K562 (cell line): ENCODE data around the gene SHLD1. TPM values are rescaled to one million over a fixed set of nuclear protein-coding genes. Genes with fewer than 3 reads are reported as not detected.

ENCODE experiments used
- CBFA2T2 ChIP-seq: fragments of 450-650 bp; conservative IDR thresholded peaks from 2 replicates; pipeline ENCODE4 v1.6.1; 2017; ENCODE audit warnings: mild to moderate bottlenecking
- CBX3 ChIP-seq, 2 experiments: IDR thresholded peaks; 1 replicate in 1 of 2; 2 replicates in 1 of 2; pipeline ENCODE4 v1.6.1; 2012; ENCODE audit warnings: inconsistent platforms in 2 of 2, low read length in 2 of 2, borderline replicate concordance in 1 of 2, control low read depth in 1 of 2
- CTBP1 ChIP-seq: fragments of 450-650 bp; IDR thresholded peaks from 2 replicates; pipeline ENCODE4 v1.6.1; 2016; ENCODE audit warnings: borderline replicate concordance
- EP400 ChIP-seq: fragments of 450-650 bp; IDR thresholded peaks from 2 replicates; pipeline ENCODE4 v1.6.1; 2017; ENCODE audit warnings: antibody characterized with exemption, mild to moderate bottlenecking, moderate library complexity
- HSF4 ChIP-seq: fragments of 250-450 bp; sonication (Bioruptor Pico); IDR thresholded peaks from 2 replicates; pipeline ENCODE4 v2.1.2; 2022; ENCODE audit warnings: mild to moderate bottlenecking, moderate library complexity, borderline replicate concordance
- NCOA4 ChIP-seq: fragments of 450-650 bp; IDR thresholded peaks from 2 replicates; pipeline ENCODE4 v1.6.1; 2018; ENCODE audit warnings: mild to moderate bottlenecking; ENCODE audit not compliant: partially characterized antibody
- PRMT5 ChIP-seq: sonication (generic); formaldehyde crosslinking; IDR thresholded peaks from 2 replicates; pipeline ENCODE4 v1.5.0; 2020; ENCODE audit warnings: missing genetic modification reagents
- PURB ChIP-seq: sonication (generic); formaldehyde crosslinking; IDR thresholded peaks from 2 replicates; pipeline ENCODE4 v1.9.0; 2021; ENCODE audit warnings: low read depth, mild to moderate bottlenecking, missing genetic modification reagents
- RNF2 ChIP-seq: sonication (generic); IDR thresholded peaks from 2 replicates; pipeline ENCODE4 v1.6.1; 2016
- ZBED1 ChIP-seq: IDR thresholded peaks from 2 replicates; pipeline ENCODE4 v1.6.1; 2014
- ZNF165 ChIP-seq: fragments of 250-450 bp; sonication (Bioruptor Pico); IDR thresholded peaks from 2 replicates; pipeline ENCODE4 v1.4.0; 2020; ENCODE audit warnings: borderline replicate concordance
- ZNF175 ChIP-seq: fragments of 200-800 bp; sonication (Bioruptor generic); IDR thresholded peaks from 2 replicates; pipeline ENCODE4 v1.6.1; 2016; ENCODE audit warnings: low read depth, mild to moderate bottlenecking, missing genetic modification characterization, missing compliant biosample characterization
- ZNF197 ChIP-seq: fragments of 200-800 bp; sonication (Bioruptor generic); IDR thresholded peaks from 2 replicates; pipeline ENCODE4 v1.6.1; 2016; ENCODE audit warnings: low read depth, missing genetic modification characterization, missing compliant biosample characterization
- ZNF311 ChIP-seq: fragments of 250-450 bp; sonication (Bioruptor Pico); IDR thresholded peaks from 2 replicates; pipeline ENCODE4 v1.4.0; 2020; ENCODE audit warnings: mild to moderate bottlenecking, moderate library complexity
- polyA plus RNA-seq, 8 experiments: library from polyadenylated mRNA; depleted of rRNA in 4 of 8; stranded (reverse) in 5 of 8; unstranded in 3 of 8; fragments of >200 nt; fragmentation: Nextera tagmentation in 2 of 8; fragmentation: Illumina TruSeq in 1 of 8; extraction: Ambion mirVana in 2 of 8; extraction: Trizol in 1 of 8; gene quantifications; 2 replicates each; pipeline versions ENCODE4 v1.2.1 to v1.2.3, GENCODE V29; 2011 to 2014; ENCODE audit warnings: inconsistent platforms in 1 of 8, missing spikeins in 1 of 8
- total RNA-seq, 7 experiments: library from RNA; depleted of rRNA in 6 of 7; stranded (reverse); fragments of >200 nt in 6 of 7; fragmentation: Illumina TruSeq in 2 of 7; extraction: Trizol in 2 of 7; gene quantifications; 2 replicates each; pipeline versions ENCODE4 v1.2.1 to v1.2.3, GENCODE V29; 2011 to 2021; ENCODE audit warnings: low replicate concordance in 1 of 7
- TF ChIP-seq, protein P1 (sequence below): sonication (generic); formaldehyde crosslinking; IDR thresholded peaks from 2 replicates; pipeline ENCODE4 v1.8.0; 2023; ENCODE audit warnings: mild to moderate bottlenecking, missing genetic modification reagents
- TF ChIP-seq, protein P2 (sequence below): fragments of 450-650 bp; IDR thresholded peaks from 2 replicates; pipeline ENCODE4 v1.6.1; 2017; ENCODE audit warnings: antibody characterized with exemption
- TF ChIP-seq, protein P3 (sequence below): fragments of 200-400 bp; formaldehyde crosslinking; IDR thresholded peaks from 2 replicates; pipeline ENCODE4 v1.6.1; 2017; ENCODE audit warnings: mild to moderate bottlenecking, low read depth, low read length, moderate library complexity
- TF ChIP-seq, protein P4 (sequence below): IDR thresholded peaks from 2 replicates; pipeline ENCODE4 v1.6.1; 2014; ENCODE audit warnings: antibody characterized with exemption

SHLD1 gene
- total and polyA plus RNA-seq, 9 of the 15 experiments (the other 6 are each of a cell fraction or from before 2014, with no cell fraction given): 3.7 to 21.6 (median 8.2) TPM

DNA sequence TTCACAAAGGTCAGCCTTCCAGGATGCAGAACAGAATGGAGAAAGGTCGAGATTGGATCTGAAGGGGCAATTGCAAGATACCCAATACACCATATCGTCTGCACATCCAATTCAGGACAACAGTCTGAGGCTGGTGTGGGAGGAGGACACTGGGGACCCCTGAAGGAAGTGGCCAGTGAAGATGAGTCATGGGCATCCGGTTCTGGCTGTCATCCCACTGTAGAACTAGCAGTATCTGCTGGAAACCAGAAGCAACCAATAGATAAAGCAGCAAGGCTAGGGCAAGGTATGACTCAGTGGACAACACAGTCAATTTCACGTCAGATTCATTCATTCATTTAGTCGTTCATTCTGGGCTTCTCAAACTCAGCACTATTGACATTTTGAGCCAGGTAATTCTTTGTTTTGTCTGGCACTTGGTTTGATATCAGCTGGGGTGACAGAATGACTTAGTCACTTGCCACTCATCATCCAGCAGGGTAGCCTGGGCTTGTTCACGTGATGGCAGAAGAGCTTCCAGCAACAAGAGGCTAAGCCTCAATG, 30.3 kb upstream of the SHLD1 start (continued):
- TF ChIP-seq, protein P1, sequence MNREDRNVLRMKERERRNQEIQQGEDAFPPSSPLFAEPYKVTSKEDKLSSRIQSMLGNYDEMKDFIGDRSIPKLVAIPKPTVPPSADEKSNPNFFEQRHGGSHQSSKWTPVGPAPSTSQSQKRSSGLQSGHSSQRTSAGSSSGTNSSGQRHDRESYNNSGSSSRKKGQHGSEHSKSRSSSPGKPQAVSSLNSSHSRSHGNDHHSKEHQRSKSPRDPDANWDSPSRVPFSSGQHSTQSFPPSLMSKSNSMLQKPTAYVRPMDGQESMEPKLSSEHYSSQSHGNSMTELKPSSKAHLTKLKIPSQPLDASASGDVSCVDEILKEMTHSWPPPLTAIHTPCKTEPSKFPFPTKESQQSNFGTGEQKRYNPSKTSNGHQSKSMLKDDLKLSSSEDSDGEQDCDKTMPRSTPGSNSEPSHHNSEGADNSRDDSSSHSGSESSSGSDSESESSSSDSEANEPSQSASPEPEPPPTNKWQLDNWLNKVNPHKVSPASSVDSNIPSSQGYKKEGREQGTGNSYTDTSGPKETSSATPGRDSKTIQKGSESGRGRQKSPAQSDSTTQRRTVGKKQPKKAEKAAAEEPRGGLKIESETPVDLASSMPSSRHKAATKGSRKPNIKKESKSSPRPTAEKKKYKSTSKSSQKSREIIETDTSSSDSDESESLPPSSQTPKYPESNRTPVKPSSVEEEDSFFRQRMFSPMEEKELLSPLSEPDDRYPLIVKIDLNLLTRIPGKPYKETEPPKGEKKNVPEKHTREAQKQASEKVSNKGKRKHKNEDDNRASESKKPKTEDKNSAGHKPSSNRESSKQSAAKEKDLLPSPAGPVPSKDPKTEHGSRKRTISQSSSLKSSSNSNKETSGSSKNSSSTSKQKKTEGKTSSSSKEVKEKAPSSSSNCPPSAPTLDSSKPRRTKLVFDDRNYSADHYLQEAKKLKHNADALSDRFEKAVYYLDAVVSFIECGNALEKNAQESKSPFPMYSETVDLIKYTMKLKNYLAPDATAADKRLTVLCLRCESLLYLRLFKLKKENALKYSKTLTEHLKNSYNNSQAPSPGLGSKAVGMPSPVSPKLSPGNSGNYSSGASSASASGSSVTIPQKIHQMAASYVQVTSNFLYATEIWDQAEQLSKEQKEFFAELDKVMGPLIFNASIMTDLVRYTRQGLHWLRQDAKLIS (CRISPR knock-in tag): 0 out of 2 replicates have a peak, but pooled peaks have one; percentile 26
- TF ChIP-seq ZNF197 (CRISPR knock-in tag) (no peak), HSF4 (CRISPR knock-in tag) (no peak), EP400 (peak; percentile 49), PRMT5 (CRISPR knock-in tag) (no peak), NCOA4 (no peak), CBFA2T2 (peak; percentile 85), PURB (CRISPR knock-in tag) (no peak), RNF2 (peak; percentile 78), ZBED1 (no peak), CBX3 (IDR thresholded peaks at IDR 0.05; ENCODE audit: borderline replicate concordance in 1 of 2, low read length in 2 of 2) (no peak), ZNF175 (CRISPR knock-in tag) (0 out of 2 replicates have a peak, but pooled peaks have one; percentile 51), ZNF311 (CRISPR knock-in tag) (no peak), ZNF165 (CRISPR knock-in tag) (no peak), CTBP1 (peak; percentile 92)
- TF ChIP-seq, protein P2, sequence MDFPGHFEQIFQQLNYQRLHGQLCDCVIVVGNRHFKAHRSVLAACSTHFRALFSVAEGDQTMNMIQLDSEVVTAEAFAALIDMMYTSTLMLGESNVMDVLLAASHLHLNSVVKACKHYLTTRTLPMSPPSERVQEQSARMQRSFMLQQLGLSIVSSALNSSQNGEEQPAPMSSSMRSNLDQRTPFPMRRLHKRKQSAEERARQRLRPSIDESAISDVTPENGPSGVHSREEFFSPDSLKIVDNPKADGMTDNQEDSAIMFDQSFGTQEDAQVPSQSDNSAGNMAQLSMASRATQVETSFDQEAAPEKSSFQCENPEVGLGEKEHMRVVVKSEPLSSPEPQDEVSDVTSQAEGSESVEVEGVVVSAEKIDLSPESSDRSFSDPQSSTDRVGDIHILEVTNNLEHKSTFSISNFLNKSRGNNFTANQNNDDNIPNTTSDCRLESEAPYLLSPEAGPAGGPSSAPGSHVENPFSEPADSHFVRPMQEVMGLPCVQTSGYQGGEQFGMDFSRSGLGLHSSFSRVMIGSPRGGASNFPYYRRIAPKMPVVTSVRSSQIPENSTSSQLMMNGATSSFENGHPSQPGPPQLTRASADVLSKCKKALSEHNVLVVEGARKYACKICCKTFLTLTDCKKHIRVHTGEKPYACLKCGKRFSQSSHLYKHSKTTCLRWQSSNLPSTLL: no peak
- TF ChIP-seq, protein P3, sequence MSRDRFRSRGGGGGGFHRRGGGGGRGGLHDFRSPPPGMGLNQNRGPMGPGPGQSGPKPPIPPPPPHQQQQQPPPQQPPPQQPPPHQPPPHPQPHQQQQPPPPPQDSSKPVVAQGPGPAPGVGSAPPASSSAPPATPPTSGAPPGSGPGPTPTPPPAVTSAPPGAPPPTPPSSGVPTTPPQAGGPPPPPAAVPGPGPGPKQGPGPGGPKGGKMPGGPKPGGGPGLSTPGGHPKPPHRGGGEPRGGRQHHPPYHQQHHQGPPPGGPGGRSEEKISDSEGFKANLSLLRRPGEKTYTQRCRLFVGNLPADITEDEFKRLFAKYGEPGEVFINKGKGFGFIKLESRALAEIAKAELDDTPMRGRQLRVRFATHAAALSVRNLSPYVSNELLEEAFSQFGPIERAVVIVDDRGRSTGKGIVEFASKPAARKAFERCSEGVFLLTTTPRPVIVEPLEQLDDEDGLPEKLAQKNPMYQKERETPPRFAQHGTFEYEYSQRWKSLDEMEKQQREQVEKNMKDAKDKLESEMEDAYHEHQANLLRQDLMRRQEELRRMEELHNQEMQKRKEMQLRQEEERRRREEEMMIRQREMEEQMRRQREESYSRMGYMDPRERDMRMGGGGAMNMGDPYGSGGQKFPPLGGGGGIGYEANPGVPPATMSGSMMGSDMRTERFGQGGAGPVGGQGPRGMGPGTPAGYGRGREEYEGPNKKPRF: no peak
- TF ChIP-seq, protein P4, sequence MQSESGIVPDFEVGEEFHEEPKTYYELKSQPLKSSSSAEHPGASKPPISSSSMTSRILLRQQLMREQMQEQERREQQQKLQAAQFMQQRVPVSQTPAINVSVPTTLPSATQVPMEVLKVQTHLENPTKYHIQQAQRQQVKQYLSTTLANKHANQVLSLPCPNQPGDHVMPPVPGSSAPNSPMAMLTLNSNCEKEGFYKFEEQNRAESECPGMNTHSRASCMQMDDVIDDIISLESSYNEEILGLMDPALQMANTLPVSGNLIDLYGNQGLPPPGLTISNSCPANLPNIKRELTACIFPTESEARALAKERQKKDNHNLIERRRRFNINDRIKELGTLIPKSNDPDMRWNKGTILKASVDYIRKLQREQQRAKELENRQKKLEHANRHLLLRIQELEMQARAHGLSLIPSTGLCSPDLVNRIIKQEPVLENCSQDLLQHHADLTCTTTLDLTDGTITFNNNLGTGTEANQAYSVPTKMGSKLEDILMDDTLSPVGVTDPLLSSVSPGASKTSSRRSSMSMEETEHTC: no peak
